ENCODE results near the gene CARS2. TPM values are rescaled to one million over a fixed set of nuclear protein-coding genes. Genes with fewer than 3 reads are reported as not detected.
A peak's percentile ranks its signal among the peaks of the same experiment; 100 is the strongest.

Gene CARS2
- total RNA-seq = 85.4 and 107 TPM in 2 replicates

GRCh38 chr13:110705826-110706569, at the start of gene CARS2:
CARS2 (minus strand) TSS chr13:110706116; CDS start chr13:110706093, 23 bp downstream.
- H3K4me3 ChIP-seq (ENCODE audit: low read depth, low read length) = peak within 1 kb of the TSS; percentile 75
- peak; percentile 17 for TF ChIP-seq CTCF (IDR thresholded peaks at IDR 0.05; ENCODE audit: insufficient read depth, low read depth, low read length)
- DNase-seq (ENCODE audit: low read depth) = peak; percentile 98

GRCh38 chr13:110748271-110748670, 42.4 kb upstream of the CARS2 start:
- DNase-seq (ENCODE audit: low read depth) = no peak
- no peak overlapping the region for H3K4me3 ChIP-seq (ENCODE audit: low read depth, low read length)
- no peak for TF ChIP-seq CTCF (IDR thresholded peaks at IDR 0.05; ENCODE audit: insufficient read depth, low read depth, low read length)

GRCh38 chr13:110746438-110746837, 40.5 kb upstream of the CARS2 start:
- no peak overlapping the region for H3K4me3 ChIP-seq (ENCODE audit: low read depth, low read length)
- TF ChIP-seq CTCF (IDR thresholded peaks at IDR 0.05; ENCODE audit: insufficient read depth, low read depth, low read length) = no peak
- peak; percentile 84 for DNase-seq (ENCODE audit: low read depth)

GRCh38 chr13:110743687-110744086, 37.8 kb upstream of the CARS2 start:
- TF ChIP-seq CTCF (IDR thresholded peaks at IDR 0.05; ENCODE audit: insufficient read depth, low read depth, low read length) = no peak
- no peak for DNase-seq (ENCODE audit: low read depth)
- no peak overlapping the region for H3K4me3 ChIP-seq (ENCODE audit: low read depth, low read length)

- H3K4me3 ChIP-seq (ENCODE audit: low read depth, low read length) = no peak overlapping the region
- DNase-seq (ENCODE audit: low read depth) = no peak
- TF ChIP-seq CTCF (IDR thresholded peaks at IDR 0.05; ENCODE audit: insufficient read depth, low read depth, low read length) = no peak
Measured at GRCh38 chr13:110737555-110737954, 31.6 kb upstream of the CARS2 start.

- no peak for TF ChIP-seq CTCF (IDR thresholded peaks at IDR 0.05; ENCODE audit: insufficient read depth, low read depth, low read length)
- H3K4me3 ChIP-seq (ENCODE audit: low read depth, low read length) = no peak overlapping the region
- DNase-seq (ENCODE audit: low read depth) = no peak
Measured at GRCh38 chr13:110734561-110734960, 28.6 kb upstream of the CARS2 start.

- no peak overlapping the region for H3K4me3 ChIP-seq (ENCODE audit: low read depth, low read length)
- DNase-seq (ENCODE audit: low read depth) = no peak
- TF ChIP-seq CTCF (IDR thresholded peaks at IDR 0.05; ENCODE audit: insufficient read depth, low read depth, low read length) = no peak
Measured at GRCh38 chr13:110731072-110731471, 25.2 kb upstream of the CARS2 start.
